ENCODE data around the gene CAMK2N1. TPM values are rescaled to one million over a fixed set of nuclear protein-coding genes. Genes with fewer than 3 reads are reported as not detected.

The CAMK2N1 gene
- total RNA-seq, 1 donor from 2014 or later = 10.0 TPM

- DNase-seq (no peak), ATAC-seq (ENCODE audit: poor library complexity) (no peak)
- intact Hi-C loops (cut with DNase I) = no loop called here
These were observed 20.8 kb downstream of the CAMK2N1 start for GRCh38 chr1:20465187-20465586.

- no peak for DNase-seq
- ATAC-seq (ENCODE audit: poor library complexity) = no peak
- intact Hi-C loops (cut with DNase I) = no loop called here
These were observed 22.5 kb downstream of the CAMK2N1 start for GRCh38 chr1:20463502-20463901.

DNA sequence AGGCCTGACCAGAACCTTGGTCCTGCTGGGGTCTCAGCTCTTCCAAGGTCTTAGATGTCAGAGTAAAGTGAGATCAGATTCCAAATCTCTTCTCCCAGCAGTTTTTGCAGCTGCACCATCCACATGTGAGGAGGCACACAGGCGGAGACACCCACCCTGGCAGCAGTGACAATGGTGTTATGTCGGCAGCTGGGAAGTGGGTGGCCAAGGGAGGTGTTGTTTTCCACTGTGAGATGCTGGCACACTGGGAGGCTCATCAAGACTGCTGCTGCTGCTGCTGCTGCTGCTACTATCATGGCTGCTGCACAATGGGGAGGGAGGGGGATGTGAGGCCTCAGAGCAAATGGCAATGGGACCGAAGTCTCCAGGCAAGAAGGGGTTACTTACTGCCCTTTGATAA, 23.6 kb downstream of the CAMK2N1 start:
- ATAC-seq (ENCODE audit: poor library complexity) = no peak
- intact Hi-C loops (cut with DNase I) = no loop called here
- DNase-seq = no peak

DNA sequence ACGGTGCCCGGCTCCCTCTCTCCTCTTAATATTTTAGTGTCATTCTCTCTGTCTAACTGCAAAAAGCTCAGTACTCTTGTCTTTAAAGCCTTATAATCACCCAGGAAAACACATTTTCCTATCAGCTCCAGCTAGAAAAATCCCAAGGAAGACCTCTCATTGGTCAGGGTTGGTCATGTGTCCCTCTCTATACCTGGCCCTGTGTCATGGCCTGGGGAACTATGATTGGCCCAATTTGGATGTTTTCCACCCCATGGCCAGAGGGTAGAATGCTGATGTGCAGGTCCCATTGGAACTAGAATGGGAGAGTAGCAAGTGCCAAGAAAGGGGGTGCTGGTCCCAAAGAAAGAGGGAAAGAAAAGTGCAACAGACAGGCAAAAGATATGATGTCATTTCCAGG, 27.3 kb downstream of the CAMK2N1 start:
- ATAC-seq (ENCODE audit: poor library complexity) (no peak), DNase-seq (no peak)
- intact Hi-C loops (cut with DNase I) = no loop called here

GRCh38 chr1:20454004-20454403, 32.0 kb downstream of the CAMK2N1 start:
- ATAC-seq (ENCODE audit: poor library complexity) (no peak), DNase-seq (no peak)
- intact Hi-C loops (cut with DNase I) = no loop called here

GRCh38 chr1:20449735-20450311, 36.2 kb downstream of the CAMK2N1 start:
- ATAC-seq (ENCODE audit: poor library complexity) (no peak), DNase-seq (no peak)
- intact Hi-C loops (cut with DNase I) = no loop called here

GRCh38 chr1:20448671-20449071, 37.3 kb downstream of the CAMK2N1 start:
- no peak for ATAC-seq (ENCODE audit: poor library complexity)
- no peak for DNase-seq
- intact Hi-C loops (cut with DNase I) = no loop called here

- DNase-seq (no peak), ATAC-seq (ENCODE audit: poor library complexity) (no peak)
- intact Hi-C loops (cut with DNase I) = no loop called here
These were observed 38.2 kb downstream of the CAMK2N1 start for GRCh38 chr1:20447794-20448193.

DNA sequence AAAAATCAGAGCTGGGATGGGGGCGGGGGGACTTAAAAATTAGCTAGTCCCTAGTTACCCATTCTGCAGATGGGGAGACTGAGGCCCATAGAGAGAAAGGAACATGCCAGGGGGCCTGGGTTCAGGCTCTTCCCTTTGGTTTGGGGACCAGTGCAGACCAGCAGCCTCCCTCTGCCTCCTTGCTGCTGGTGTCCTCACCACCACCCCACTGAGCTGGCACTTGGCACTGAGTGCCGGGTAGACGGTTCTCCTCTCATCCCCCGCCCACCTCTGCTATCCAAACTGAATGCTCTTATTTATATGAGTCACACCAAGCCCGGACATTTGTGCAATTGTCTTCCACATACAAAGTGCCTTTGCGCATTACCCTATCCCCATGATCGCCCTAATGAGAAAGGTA, 39.2 kb downstream of the CAMK2N1 start:
- no peak for ATAC-seq (ENCODE audit: poor library complexity)
- DNase-seq = no peak

DNA sequence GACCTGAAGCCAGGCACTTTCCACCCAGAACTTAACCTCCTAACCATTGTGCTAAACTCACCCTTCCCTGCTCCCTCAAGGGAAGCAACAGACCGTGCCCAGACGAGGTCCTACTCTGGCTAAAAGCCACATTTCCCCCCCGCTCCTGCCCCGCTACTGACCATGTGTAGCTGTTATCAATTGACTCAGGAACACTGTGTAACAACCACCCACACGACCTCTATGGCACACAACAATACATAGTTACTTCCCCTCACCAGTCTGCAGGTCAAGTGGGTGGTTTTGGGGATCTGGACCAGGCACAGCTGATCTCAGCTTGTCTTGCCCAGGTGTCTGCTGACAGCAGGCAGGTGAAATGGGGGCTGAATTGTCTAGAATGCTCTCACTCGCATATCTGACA, 40.1 kb downstream of the CAMK2N1 start:
- DNase-seq = no peak
- ATAC-seq (ENCODE audit: poor library complexity) = no peak
- intact Hi-C loops (cut with DNase I) = no loop called here

More for the DNA sequence above, 39.2 kb downstream of the CAMK2N1 start:
- intact Hi-C loops (cut with DNase I) = no loop called here

GRCh38 chr1:20443703-20444586, 42.1 kb downstream of the CAMK2N1 start:
- ATAC-seq (ENCODE audit: poor library complexity) = no peak
- DNase-seq = no peak
- intact Hi-C loops (cut with DNase I) = no loop called here

DNA sequence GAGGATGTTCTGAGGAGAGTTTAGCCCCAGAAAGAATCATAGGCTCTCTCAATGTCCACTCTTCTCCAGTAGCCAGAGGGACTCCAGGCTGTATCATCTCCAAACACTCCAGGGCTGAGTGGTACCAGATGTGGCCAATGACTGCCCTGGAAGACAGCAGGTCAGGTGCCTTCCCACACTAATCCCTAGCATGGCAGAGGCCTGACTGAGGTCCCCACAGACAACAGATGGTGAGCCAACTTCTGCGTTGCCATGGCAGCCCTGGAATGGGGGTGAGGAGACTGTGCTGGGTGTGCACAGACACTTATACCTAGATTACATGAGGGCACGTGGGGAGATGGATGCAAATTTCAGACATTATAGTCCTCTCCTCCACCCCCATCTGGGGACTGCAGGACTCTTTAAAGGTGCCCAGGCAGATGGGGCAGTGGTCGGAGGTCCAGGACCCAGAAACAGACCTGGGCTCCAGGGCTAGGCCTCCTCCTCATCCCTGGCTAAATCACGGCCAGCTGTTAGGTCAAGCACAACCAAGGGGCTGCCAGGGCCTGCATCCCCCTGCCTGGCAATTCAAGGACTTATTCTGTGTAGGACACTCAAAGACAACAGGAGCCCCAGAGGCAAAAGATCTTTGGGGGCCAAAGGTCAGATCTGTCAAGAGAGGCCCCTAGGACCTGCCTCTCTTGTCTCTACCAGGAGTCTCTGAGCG, 42.9 kb downstream of the CAMK2N1 start:
- ATAC-seq (ENCODE audit: poor library complexity) (no peak), DNase-seq (no peak)
- intact Hi-C loops (cut with DNase I) = no loop called here

- ATAC-seq (ENCODE audit: poor library complexity) = peak; percentile 75
- intact Hi-C loops (cut with DNase I) = no loop called here
- peak; percentile 45 for DNase-seq
These were observed 45.2 kb downstream of the CAMK2N1 start for GRCh38 chr1:20440785-20441200.

DNA sequence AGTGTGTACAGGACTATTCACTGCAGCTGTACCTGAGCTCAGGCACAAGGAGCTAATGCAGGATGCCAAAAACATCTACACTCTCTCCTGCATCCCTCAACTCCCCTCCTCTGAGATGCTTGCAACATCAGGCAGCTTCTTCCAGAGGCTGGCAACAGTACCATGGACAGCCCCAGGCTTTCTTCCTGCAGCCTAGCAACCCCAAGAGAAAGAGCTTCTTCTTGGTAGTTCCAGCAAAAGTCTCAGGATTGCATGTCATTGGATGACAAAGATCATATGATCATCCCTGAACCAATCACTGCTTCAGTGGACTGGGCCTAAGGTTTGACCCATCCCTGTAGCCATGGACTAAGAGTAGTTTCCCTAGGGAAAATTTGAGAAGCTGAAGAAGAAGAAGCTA, 46.7 kb downstream of the CAMK2N1 start:
- DNase-seq = no peak
- ATAC-seq (ENCODE audit: poor library complexity) = no peak
- intact Hi-C loops (cut with DNase I) = no loop called here

- intact Hi-C loops (cut with DNase I) = no loop called here
- DNase-seq (no peak), ATAC-seq (ENCODE audit: poor library complexity) (no peak)
These were observed 48.4 kb downstream of the CAMK2N1 start for GRCh38 chr1:20437640-20438039.

DNA sequence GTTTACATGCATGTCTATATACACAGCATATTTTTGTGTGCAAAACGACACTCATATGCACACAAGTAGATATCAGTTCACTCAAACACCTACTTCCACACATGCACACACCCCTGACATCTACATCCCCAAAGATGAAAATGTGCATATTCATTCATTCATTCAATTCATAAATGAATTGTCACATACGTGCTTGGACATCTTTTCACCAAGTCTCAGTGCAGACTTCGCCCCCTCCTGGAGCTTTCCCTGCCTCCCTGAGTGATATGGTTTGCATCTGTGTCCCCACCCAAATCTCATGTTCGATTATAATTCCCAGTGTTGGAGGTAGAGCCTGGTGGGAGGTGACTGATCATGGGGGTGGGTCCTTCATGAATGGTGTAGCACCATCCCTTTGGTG, 53.1 kb downstream of the CAMK2N1 start:
- DNase-seq (no peak), ATAC-seq (ENCODE audit: poor library complexity) (no peak)
- intact Hi-C loops (cut with DNase I) = loop anchor here (5.0 kb wide), 1 partner anchor 221 kb away; no protein-coding TSS in a partner anchor
